GM13977 (cell line): ENCODE data around the gene SIAE.

Experiments used
- DNase-seq: peaks from one replicate; pipeline ENCODE4 v3.0.0; 2012; ENCODE audit warnings: low spot score
- in situ Hi-C: fragments of 300-500 bp; cut with MboI; formaldehyde crosslinking; loops from one replicate; pipeline ENCODE4 v1.12.0; 2022; ENCODE audit warnings: low sequenced_read_pairs, low pct_unique_long_range_greater_than_20kb, mixed read lengths, inconsistent platforms; ENCODE audit not compliant: unreplicated experiment
- TF ChIP-seq, protein P1 (sequence below): IDR thresholded peaks from 2 replicates; pipeline ENCODE4 v1.5.1; 2012; ENCODE audit warnings: mild to moderate bottlenecking, control low read depth; ENCODE audit not compliant: insufficient read depth; ENCODE audit errors: extremely low read depth, missing control alignments

The SIAE gene

DNA sequence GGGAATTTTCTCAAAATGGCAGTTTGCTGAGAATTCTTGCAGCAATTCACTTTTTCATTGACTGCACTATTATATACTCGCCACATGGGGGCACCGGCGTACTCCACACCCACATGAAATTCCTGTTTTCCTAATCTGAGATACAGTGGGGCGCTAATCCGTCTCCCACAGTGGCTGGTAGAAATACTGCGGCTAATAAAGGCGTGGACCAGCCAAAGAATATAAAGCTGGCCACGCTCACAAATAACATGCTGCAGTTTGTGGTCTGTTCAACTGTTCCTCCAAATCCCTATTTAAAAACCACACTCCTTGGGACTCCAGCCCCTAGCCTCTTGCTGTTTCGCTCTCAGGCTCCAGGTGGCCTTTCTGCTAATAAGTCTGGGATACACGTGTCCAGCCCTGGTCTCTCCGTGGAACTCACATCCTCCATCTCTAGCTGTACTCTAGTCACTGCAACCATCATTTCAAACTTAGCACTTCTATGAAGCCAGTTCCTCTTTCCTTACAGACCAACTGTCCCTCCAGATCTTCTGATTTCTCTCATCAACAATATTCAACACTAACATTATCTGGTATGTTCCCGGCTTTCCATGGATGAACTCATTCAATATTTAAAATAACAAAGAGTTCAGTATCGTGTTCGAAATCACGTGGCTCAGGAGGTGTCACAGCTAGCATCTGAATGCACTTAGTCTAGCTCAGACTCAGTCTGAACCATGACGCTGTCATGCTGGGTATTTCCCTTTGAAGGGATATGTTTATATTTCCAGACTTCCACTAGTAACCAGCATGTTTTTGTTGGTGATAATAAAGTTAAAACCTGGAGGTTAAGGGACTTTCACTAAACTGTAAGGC lies 28.9 kb downstream of the SIAE start:
- peak; percentile 35 for DNase-seq
- TF ChIP-seq, protein P1, sequence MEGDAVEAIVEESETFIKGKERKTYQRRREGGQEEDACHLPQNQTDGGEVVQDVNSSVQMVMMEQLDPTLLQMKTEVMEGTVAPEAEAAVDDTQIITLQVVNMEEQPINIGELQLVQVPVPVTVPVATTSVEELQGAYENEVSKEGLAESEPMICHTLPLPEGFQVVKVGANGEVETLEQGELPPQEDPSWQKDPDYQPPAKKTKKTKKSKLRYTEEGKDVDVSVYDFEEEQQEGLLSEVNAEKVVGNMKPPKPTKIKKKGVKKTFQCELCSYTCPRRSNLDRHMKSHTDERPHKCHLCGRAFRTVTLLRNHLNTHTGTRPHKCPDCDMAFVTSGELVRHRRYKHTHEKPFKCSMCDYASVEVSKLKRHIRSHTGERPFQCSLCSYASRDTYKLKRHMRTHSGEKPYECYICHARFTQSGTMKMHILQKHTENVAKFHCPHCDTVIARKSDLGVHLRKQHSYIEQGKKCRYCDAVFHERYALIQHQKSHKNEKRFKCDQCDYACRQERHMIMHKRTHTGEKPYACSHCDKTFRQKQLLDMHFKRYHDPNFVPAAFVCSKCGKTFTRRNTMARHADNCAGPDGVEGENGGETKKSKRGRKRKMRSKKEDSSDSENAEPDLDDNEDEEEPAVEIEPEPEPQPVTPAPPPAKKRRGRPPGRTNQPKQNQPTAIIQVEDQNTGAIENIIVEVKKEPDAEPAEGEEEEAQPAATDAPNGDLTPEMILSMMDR, result peak; percentile 78
- in situ Hi-C loops, result no loop called here

DNA sequence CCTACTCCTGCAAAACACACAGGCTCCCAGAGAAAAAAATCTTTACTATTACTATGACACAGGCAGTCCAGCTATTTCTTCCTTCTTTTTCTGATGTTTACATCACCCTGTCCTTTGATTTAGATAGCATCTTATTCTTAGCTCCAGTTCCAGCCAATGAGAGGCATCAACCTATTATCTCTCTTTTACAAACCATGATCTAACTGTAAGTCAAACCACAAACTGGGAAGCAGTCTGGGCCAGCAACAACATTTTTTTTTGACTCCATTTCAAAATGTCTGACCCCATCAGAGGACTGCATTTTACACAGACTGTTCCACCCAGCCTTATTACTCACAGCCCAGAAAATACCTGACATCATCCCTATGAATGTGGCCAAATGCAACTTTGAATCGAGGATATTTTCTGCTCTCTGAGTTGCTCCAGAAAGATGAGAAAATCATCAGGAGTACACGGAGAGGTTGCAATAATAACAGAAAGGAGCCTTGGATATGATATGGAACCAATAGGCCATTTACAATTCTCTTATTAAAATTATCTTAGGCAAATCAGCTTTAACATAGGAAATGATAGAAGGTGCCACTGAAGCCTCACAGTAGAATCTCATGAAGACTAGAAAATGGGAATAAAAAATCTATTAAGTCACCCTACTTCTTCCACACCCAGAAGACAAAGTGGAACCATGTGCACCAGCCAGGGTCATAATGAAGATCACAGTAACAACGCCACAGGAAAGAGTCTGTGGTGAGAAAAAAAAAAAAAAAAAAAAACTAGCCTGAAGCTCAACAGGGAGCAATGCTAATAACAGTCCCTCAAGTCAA lies 29.7 kb downstream of the SIAE start:
- TF ChIP-seq, protein P1, result no peak
- in situ Hi-C loops, result no loop called here
- DNase-seq, result no peak

DNA sequence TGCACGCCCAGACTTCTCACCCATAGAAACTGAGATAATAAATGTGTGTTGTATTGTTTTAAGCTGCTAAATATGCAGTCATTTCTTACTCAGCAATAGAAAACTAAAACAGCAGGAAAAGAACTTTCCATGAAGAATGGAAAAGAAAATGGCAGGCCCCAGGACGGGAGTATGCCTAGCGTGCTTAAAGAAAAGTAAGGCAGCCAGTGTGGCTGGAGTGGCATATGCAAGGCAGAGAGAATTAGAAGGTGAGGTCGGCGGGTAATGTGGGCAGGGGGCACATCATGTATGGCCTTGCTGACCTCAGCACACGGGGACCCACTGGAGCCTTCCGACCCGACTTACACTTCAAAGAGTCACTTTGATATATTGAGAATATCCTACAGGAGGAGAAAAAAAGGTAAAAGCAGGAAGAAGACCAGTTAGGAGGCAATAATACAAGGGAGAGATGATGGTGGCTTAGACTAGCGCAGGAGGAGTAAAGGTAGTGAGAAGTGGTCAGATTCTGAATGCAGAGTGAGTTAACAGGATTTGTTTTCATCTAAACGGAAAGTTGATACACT lies 30.4 kb downstream of the SIAE start:
- TF ChIP-seq, protein P1, result no peak
- DNase-seq, result no peak
- in situ Hi-C loops, result no loop called here

DNA sequence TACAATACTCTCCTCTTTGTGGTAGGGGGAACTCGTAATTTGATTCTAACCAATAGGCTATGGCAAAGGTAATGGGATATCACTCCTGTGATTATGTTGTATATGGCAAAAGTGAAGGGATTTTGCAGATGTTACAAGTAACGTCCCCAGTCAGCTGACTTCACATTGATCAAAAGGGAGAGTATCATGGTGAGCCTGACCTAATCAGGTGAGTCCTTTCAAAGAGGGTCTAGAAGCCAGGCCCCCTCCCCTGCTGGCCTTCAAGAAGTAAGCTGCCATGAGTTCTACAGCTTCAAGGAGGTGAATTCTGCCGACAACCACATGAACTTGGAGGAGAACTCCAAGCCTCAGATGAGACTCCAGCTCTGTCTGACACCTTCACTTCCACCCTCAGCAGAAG lies 30.9 kb downstream of the SIAE start:
- in situ Hi-C loops, result no loop called here
- TF ChIP-seq, protein P1, result no peak
- DNase-seq, result no peak

DNA sequence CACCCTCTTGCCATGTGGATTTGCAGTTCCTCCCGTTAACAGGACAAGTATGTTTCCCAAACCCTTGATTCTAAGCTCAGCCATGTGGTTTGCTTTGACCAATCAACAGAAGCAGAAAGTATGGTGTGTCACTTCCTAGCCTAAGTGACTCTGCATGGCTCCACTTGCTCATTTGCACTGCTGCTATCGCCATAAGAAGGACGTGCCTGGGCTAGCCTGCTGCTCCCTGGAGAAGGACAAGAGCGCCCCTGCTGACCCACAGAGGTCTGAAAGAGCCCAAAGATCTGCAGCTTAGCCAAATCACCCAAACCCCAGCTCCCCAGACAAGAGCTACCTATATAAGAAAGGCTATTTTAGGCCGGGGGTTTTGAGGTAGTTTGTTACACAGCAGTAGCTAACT lies 32.9 kb downstream of the SIAE start:
- no peak for DNase-seq
- in situ Hi-C loops, result no loop called here

DNA sequence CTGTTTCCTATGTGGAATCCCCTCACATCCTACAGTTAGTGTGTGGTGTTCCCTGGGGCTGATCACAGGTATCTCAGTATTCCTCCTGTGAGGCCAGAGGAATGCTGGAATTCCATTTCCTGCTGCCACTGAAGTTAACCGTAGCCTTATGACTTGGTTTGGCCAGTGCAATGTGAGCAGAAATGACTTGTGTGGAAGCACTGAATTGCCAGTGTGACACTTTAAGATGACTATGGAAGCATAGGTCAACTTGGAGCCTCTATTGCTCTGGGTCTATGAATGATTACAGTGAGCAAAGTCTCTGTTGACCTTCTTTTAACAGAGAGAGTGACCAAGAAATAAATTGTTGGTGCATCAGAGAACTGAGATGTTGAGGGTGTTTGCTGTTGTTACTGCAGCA lies 34.4 kb downstream of the SIAE start:
- DNase-seq, result no peak
- in situ Hi-C loops, result no loop called here

More for the DNA sequence above, 32.9 kb downstream of the SIAE start:
- TF ChIP-seq, protein P1, result no peak

More for the DNA sequence above, 34.4 kb downstream of the SIAE start:
- TF ChIP-seq, protein P1, result no peak
